ENCODE measurements around the gene ROR1. TPM values are rescaled to one million over a fixed set of nuclear protein-coding genes. Genes with fewer than 3 reads are reported as not detected.

Gene ROR1
- polyA plus RNA-seq, 3 donors = 30.6 to 39.3 (median 35.7) TPM

DNA sequence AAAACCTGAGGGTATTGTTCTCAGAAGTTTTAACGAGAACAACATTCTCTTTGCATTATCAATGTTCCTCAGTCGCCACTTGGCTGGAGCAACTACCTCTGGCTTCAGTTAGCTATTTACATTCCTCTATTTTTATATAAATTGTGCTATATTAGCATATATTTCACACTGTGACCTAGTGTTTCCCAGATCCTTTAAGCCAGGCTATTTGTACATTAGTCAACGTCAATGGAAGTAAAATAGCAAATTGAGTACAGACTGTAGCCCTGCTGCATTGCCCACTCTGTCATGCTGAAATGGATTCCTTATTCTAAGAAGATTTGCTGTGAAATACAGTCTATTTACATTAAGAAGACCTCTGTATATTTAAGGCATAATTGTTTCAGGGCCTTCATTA lies 213.8 kb downstream of the ROR1 start:
- no peak for DNase-seq (ENCODE audit: low read depth in 3 of 3, low spot score in 2 of 3)

DNA sequence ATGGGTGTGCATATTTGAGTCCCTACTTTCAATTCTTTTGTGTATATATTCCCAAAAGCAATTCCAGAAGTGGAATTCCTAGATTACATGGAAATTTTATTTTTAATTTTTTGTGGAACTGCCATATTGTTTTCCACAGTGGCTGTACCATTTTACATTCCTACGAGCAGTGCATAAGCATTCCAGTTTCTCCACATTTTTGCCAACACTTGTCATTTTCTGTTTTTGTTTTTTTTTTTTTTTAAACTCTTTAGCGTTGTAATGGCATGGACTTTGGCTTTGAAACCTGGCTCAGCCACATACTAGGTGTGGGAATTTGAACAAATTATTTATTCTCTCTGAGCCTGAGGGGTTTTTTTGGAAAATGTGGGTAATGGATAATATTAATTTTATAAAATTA lies 215.1 kb downstream of the ROR1 start:
- DNase-seq (ENCODE audit: low read depth in 3 of 3, low spot score in 2 of 3) = no peak

DNA sequence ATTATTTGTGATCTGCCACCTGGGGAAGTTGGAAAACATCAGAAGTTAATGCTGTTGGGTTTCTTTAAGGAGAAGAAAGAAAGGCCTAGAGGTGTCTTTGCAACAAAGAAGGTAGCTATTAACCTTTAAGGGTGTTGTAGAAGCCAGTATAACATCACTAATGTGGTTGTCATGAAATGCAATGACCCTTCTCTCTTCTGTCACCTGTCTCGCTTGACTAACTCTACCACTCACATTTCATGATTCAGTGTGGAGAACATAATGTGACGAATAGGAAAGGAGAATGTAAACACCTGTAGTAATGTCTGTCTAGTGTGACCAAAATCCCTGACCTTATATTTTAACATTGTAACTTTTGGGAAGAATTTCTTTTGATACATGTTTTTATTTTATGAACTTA lies 217.9 kb downstream of the ROR1 start:
- DNase-seq (ENCODE audit: low read depth in 3 of 3, low spot score in 2 of 3) = no peak

GRCh38 chr1:64000021-64000420 lies 226.2 kb downstream of the ROR1 start:
- no peak for DNase-seq (ENCODE audit: low read depth in 3 of 3, low spot score in 2 of 3)

- DNase-seq (ENCODE audit: low read depth in 3 of 3, low spot score in 2 of 3) = no peak
These were observed 227.2 kb downstream of the ROR1 start for GRCh38 chr1:64001038-64001437.

- no peak for DNase-seq (ENCODE audit: low read depth in 3 of 3, low spot score in 2 of 3)
These were observed 230.7 kb downstream of the ROR1 start for GRCh38 chr1:64004451-64005025.

GRCh38 chr1:64005801-64006200 lies 232.0 kb downstream of the ROR1 start:
- no peak for DNase-seq (ENCODE audit: low read depth in 3 of 3, low spot score in 2 of 3)

- no peak for DNase-seq (ENCODE audit: low read depth in 3 of 3, low spot score in 2 of 3)
These were observed 232.6 kb downstream of the ROR1 start for GRCh38 chr1:64006276-64007051.

DNA sequence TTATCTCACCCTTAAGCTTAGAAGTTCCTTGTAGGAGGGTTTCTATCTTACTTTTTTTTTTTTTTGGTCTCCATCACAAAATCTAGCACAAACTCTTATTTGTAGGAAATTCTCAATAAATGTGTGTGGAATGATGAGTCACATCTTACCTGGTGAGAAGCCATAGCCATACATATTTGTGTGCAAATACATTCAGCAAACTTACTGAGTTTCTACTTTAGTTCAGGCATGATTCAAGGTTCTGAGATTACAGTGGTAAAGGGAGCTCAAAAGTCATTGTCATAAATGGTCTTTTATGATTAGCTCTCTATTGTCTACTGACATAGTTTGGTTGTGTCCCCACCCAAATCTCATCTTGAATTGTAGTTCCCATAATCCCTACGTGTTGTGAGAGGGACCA lies 236.5 kb downstream of the ROR1 start:
- no peak for DNase-seq (ENCODE audit: low read depth in 3 of 3, low spot score in 2 of 3)

- DNase-seq (ENCODE audit: low read depth in 3 of 3, low spot score in 2 of 3) = no peak
These were observed 239.6 kb downstream of the ROR1 start for GRCh38 chr1:64013395-64013794.

GRCh38 chr1:64019818-64020217 lies 246.0 kb downstream of the ROR1 start:
- no peak for DNase-seq (ENCODE audit: low read depth in 3 of 3, low spot score in 2 of 3)

DNA sequence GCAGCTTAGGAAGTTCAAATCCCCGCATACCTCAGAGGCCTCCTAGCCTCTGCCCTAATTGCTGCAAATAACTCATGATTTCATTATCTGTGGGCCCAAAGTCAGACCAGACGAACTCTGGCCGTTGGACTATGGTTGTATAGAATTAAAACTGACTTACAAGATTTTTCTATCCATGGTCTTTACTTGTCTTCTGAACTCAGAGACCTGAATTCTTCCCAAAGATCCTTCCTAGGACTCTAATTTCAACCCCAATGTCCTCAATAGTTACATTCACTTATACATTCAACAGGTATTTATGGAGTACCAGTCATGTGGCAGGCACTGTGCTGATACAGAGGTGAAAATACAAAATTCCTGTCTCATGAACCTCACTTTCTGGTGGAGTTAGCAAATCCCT lies 247.2 kb downstream of the ROR1 start:
- DNase-seq (ENCODE audit: low read depth in 3 of 3, low spot score in 2 of 3) = no peak

- DNase-seq (ENCODE audit: low read depth in 3 of 3, low spot score in 2 of 3) = no peak
These were observed 251.2 kb downstream of the ROR1 start for GRCh38 chr1:64025051-64025450.

DNA sequence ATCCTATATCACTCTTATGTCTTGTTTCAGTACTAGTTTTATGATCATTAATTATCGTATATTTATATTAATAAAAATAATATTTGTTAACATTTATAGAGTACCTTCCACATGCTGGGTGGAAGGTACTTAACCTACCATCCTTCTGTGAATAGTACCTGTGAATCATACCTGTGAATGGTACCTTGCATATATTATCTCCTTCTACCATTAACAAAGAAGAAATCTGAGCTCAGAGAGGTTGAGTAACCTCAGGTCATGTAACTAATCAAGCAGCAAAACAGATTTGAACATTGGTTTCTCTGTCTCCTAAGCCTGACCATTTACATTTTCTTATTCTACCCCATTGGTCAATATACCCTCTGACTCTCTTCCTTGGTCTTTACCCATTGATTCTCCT lies 255.2 kb downstream of the ROR1 start:
- no peak for DNase-seq (ENCODE audit: low read depth in 3 of 3, low spot score in 2 of 3)

GRCh38 chr1:64030411-64030810 lies 256.6 kb downstream of the ROR1 start:
- no peak for DNase-seq (ENCODE audit: low read depth in 3 of 3, low spot score in 2 of 3)

DNA sequence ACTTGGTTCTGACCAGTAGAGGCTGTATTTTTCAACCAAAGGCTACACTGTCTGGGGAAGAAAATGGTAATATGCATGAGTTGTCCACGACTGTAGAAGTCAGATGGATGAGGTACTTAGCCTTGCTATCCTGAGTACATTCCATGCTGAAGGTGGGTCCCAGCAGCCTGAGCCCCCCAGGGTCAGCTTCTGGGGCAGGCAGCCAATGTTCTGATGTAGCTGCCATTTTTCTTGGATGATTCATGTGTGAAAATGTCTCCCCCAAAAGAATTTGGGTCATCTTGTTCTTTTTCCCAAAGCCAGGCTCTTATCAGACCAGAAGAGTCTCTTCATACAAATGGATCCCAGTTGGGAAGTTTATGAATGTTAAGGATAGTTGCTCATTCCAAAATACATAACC lies 257.4 kb downstream of the ROR1 start:
- DNase-seq (ENCODE audit: low read depth in 3 of 3, low spot score in 2 of 3) = no peak

DNA sequence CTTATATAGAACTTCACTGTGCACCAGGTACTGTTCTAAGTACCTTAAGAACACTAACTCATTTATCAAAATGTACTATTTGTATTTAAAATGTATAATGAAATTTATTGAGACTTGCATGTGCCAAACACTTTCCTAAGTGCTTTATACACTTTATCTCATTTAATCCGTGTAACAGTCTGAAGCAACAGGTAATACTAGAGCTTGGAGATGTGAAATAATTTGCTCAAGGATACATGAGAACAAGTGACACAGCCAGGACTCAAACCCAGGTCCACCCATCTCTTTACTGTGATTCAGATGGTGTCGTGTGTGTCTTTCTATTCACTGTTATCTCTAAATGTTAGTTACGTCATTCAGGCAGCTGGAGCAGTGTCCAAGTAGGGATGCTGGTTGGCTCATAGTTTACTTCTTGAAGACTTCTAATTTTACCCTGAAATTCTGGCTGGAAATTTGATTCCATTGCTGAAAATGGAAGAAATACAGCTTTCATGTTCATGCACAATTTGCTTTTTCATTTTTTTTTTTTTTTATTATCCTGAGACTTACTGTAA lies 259.9 kb downstream of the ROR1 start:
- DNase-seq (ENCODE audit: low read depth in 3 of 3, low spot score in 2 of 3) = no peak

DNA sequence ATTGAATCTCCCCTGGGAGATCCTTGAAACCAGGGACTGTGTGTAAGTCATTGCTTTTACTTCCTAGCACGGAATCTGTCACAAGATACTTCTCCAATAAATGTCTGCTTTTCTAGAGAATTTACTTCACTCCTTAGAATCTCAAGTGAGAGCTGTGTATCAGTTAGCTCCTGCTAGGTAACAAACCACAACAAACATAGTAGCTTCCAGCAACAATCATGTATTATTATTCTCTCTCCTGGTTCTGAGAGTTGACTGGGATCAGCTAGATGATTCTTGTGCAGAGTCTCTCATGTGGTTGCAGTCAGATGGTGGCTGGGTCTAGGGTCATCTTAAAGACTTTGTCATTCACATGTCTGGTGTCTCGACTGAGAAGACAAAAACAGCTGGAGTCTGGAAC lies 262.7 kb downstream of the ROR1 start:
- no peak for DNase-seq (ENCODE audit: low read depth in 3 of 3, low spot score in 2 of 3)

- DNase-seq (ENCODE audit: low read depth in 3 of 3, low spot score in 2 of 3) = no peak
These were observed 264.3 kb downstream of the ROR1 start for GRCh38 chr1:64038119-64038518.

- DNase-seq (ENCODE audit: low read depth in 3 of 3, low spot score in 2 of 3) = no peak
These were observed 265.1 kb downstream of the ROR1 start for GRCh38 chr1:64038965-64039364.

GRCh38 chr1:64039390-64039926 lies 265.6 kb downstream of the ROR1 start:
- no peak for DNase-seq (ENCODE audit: low read depth in 3 of 3, low spot score in 2 of 3)

Data from right renal cortex interstitium (tissue), 3 donors.